AG08395 (cell line): ENCODE measurements around the gene BSDC1.
"Not testable (repeated sequence)": the region's sequence is repeated elsewhere in the genome, so short reads cannot be mapped to it uniquely, and the experiment has no call there.

Source experiments
- DNase-seq: peaks from one replicate; pipeline ENCODE4 v3.0.0; 2012; ENCODE audit warnings: mixed read lengths, low spot score

BSDC1 gene

GRCh38 chr1:32358435-32358834, 35.8 kb downstream of the BSDC1 start:
- DNase-seq, result no peak

- no peak for DNase-seq
Measured at GRCh38 chr1:32357614-32358013, 36.6 kb downstream of the BSDC1 start.

- DNase-seq, result no peak
Measured at GRCh38 chr1:32356478-32356877, 37.8 kb downstream of the BSDC1 start.

DNA sequence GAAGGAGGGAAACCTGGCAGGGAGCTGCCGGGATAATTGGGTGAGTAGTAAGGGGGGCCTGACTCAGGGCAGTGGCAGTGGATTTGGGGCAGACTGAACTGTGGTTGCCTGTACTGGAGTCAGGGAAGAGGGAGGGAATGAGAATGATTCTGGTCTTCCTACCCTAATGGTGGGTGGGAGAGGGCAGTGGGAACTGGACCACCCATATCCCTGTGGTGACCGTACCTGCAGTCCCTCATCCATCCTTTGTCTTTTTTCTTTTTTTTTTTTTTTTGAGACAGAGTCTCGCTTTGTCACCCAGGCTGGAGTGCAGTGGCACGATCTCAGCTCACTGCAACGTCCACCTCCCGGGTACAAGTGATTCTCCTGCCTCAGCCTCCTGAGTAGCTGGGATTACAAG, 38.5 kb downstream of the BSDC1 start:
- not testable (repeated sequence) for DNase-seq

- no peak for DNase-seq
Measured at GRCh38 chr1:32353886-32354570, 40.2 kb downstream of the BSDC1 start.

DNA sequence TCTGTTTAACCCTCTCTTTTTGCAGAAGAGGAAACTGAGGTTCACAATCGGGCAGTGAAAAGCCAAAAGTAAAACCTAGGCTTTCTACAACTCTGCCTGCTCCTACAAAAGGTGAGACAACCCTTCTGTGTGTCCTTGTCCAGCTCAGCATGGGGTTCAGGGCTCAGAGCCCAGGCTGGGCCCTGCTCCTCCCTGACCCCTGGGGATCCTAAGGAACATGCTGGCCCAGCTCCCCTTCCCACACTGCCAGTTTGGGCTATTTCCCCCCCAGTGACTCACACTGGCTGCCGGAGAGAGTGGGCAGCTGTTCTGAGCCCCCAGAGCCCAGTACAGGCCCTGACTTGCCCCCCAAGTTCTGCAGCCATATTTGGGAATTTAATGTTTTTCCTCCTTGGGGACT, 40.8 kb downstream of the BSDC1 start:
- no peak for DNase-seq

DNA sequence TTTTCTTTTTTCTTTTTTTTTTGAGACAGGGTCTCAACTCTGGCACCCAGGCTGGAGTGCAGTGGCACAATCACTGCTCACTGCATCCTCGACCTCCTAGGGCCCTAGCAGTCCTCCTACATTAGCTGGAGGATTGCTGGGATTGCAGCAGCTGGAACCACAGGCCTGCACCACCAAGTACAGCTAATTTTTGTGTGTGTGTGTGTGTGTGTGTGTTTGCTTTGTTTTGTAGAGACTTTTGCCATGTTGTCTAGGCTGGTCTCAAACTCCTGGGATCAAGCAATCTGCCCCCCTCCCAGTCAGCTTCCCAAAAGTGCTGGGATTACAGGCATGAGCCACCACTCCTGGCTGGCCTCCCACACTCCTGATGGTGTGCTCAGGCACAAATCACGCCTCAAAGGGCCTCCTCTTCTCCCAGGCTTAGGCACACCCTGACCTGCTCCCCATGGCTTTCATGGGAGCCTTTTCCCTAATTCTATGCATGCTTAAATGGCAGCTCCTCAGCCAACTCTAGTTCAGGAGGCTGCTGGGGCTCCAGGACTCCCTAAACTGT, 41.3 kb downstream of the BSDC1 start:
- DNase-seq, result no peak

- no peak for DNase-seq
Measured at GRCh38 chr1:32352239-32352745, 41.9 kb downstream of the BSDC1 start.

DNA sequence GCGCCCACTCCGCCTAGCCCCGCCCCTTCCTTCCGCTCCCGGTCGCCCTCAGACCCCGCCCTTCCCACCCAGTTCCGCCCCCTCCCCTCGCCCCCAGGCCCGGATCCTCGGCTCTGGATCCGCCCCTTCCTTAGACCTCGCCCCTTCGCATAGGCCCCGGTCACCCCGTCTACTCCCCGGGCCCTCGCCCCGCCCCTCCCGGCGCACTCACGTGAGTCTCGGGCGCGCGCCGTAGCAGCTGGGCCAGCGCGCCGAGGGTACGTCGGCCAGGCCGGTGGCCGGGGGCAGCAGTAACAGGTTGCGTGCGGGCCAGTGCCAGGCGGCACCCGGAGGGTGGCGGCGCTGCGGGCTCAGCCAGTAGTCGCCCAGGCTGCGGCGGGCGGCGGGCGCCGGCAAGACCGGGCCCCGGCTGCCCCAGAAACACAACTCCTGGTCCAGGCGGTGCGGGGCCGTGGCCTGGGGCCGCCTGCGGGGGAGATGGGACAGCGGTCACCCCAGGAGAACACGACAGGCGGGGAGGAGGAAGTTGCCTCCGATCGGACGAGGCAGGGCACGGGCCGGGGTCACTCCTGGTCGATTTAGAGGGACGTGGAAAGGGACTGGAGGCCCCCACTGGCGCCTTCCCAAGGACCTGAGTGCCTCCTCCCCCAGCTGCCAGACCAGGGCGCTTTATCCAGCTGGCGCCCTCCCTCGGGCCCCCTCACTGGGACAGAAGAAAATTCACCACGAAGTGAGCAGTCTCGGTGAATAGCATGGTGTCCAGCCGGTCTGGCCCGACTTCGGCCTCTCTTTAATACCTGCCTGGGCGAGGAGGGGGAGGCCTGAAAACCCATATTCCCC, 42.6 kb downstream of the BSDC1 start:
- peak; percentile 97 for DNase-seq

GRCh38 chr1:32350785-32351398, 43.3 kb downstream of the BSDC1 start:
- DNase-seq, result peak; percentile 84

- DNase-seq, result no peak
Measured at GRCh38 chr1:32349211-32349708, 45.0 kb downstream of the BSDC1 start.

DNA sequence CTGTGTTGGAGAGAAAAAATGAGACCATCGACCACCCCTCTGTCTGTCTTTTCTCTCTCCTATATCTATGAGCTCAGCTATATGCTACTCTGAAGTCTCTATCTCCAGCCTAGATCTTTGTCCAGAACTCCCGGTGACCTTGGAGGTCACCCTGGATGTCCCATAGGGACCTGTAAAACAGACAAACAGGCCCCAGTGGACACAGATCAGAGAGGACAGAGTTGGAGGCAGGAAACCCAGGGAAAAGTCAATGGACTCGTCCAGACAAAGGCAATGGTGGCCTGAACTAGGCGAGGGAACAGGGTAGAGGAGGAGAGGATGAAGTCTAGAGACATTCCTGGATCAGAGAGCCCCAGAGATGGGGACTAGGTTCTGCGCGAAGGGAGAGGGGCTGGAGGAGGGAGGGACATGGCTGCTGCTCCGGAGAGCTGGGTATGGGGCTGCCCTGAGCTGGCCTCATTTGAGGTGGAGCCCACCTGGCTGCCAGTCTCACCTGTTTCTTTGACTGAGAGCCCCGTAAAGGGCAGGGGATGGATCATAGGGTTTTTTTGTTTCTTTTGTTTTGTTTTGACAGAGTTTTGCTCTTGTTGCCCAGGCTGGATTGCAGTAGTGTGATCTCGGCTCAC, 47.6 kb downstream of the BSDC1 start:
- DNase-seq, result no peak

GRCh38 chr1:32345289-32345827, 48.9 kb downstream of the BSDC1 start:
- DNase-seq, result no peak

GRCh38 chr1:32342704-32343103, 51.5 kb downstream of the BSDC1 start:
- no peak for DNase-seq

GRCh38 chr1:32341971-32342370, 52.3 kb downstream of the BSDC1 start:
- no peak for DNase-seq

DNA sequence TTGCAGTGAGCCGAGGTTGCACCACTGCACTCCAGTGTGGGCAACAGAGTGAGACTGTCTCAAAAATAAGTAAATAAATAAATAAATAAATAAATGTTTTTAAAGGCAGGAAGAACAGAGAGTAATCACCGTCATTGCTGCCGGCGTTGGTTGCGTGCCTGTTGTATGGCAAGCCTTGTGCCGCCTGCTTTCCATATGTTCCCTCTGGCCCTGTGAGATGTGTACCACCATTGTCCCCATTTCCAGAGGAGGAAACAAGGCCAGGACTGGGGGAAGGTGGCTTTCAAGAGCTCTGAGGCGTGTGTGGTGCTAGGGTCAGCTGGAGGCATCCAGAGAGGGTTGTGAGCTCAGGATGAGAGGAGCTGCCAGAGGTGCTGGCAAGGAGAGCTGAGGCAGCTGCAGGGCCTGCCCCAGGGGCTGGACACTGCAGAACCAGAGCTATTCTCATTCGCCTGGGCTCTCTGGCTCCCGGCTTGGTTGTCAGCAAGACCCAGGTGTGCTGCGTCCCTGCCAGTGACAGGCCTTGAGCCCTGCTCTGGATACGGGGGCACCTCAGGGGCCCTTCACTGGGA, 53.0 kb downstream of the BSDC1 start:
- DNase-seq, result no peak

GRCh38 chr1:32339363-32339978, 54.8 kb downstream of the BSDC1 start:
- no peak for DNase-seq

- DNase-seq, result no peak
Measured at GRCh38 chr1:32338637-32339145, 55.5 kb downstream of the BSDC1 start.

- DNase-seq, result no peak
Measured at GRCh38 chr1:32337855-32338636, 56.2 kb downstream of the BSDC1 start.
